ENCODE data around the gene CDK14. TPM values are rescaled to one million over a fixed set of nuclear protein-coding genes. Genes with fewer than 3 reads are reported as not detected.

CDK14 gene
- total RNA-seq, 1 experiment from 2014 or later = 39.1 TPM

- Histone ChIP-seq H3K4me2 (no peak overlapping the region), H3K9me2 (ENCODE audit: insufficient read depth) (no peaks in the 10 kb centered on the region), H3K36me3 (ENCODE audit: low read depth) (no peaks in the 10 kb centered on the region), H3K4me1 (replicated peaks; ENCODE audit: insufficient read depth) (no peaks in the 10 kb centered on the region), H3K27me3 (ENCODE audit: insufficient read depth, low read depth) (no peaks in the 10 kb centered on the region), H4K20me1 (ENCODE audit: insufficient read depth) (no peaks in the 10 kb centered on the region), H3K9me3 (ENCODE audit: insufficient read depth, low read depth) (no peaks in the 10 kb centered on the region), H3K27ac (no peak overlapping the region), H2AFZ (no peak overlapping the region), H3K79me2 (ENCODE audit: low read depth) (no peaks in the 10 kb centered on the region), H3K4me3 (no peak overlapping the region), H3F3A (ENCODE audit: insufficient read depth, low read depth) (no peaks in the 10 kb centered on the region)
- DNase-seq = no peak
- TF ChIP-seq EZH2 (IDR thresholded peaks at IDR 0.05; ENCODE audit: low read depth) (no peak), CTCF (conservative IDR thresholded peaks at IDR 0.05) (no peak)
- ChIA-PET POLR2A (ENCODE audit: unreplicated experiment) (no interaction called here), CTCF (no interaction called here)
- BruUV-seq (replicated peaks) = no TSS peak
- intact Hi-C loops (cut with micrococcal nuclease; ENCODE audit: unreplicated experiment) = no loop called here
Measured at GRCh38 chr7:90719155-90719554, 123.0 kb downstream of the CDK14 start.

- no peak for DNase-seq
- no TSS peak for BruUV-seq (replicated peaks)
- no peaks in the 10 kb centered on the region for H3K27me3 ChIP-seq (ENCODE audit: insufficient read depth, low read depth)
- intact Hi-C loops (cut with micrococcal nuclease; ENCODE audit: unreplicated experiment) = no loop called here
- no peak overlapping the region for H3K4me2 ChIP-seq
- no peak overlapping the region for H2AFZ ChIP-seq
- no peaks in the 10 kb centered on the region for H3K79me2 ChIP-seq (ENCODE audit: low read depth)
- no peaks in the 10 kb centered on the region for H3K9me3 ChIP-seq (ENCODE audit: insufficient read depth, low read depth)
- ChIA-PET POLR2A (ENCODE audit: unreplicated experiment) (no interaction called here), CTCF (no interaction called here)
- no peaks in the 10 kb centered on the region for H4K20me1 ChIP-seq (ENCODE audit: insufficient read depth)
- TF ChIP-seq EZH2 (IDR thresholded peaks at IDR 0.05; ENCODE audit: low read depth) = no peak
- TF ChIP-seq CTCF (conservative IDR thresholded peaks at IDR 0.05) = no peak
- H3K4me1 ChIP-seq (replicated peaks; ENCODE audit: insufficient read depth) = no peaks in the 10 kb centered on the region
- H3K27ac ChIP-seq = no peak overlapping the region
- no peaks in the 10 kb centered on the region for H3K36me3 ChIP-seq (ENCODE audit: low read depth)
- no peaks in the 10 kb centered on the region for H3K9me2 ChIP-seq (ENCODE audit: insufficient read depth)
- H3F3A ChIP-seq (ENCODE audit: insufficient read depth, low read depth) = no peaks in the 10 kb centered on the region
- H3K4me3 ChIP-seq = no peak overlapping the region
Measured at GRCh38 chr7:90720984-90721760, 125.1 kb downstream of the CDK14 start.

- no peak for DNase-seq
- TF ChIP-seq CTCF (conservative IDR thresholded peaks at IDR 0.05) (no peak), EZH2 (IDR thresholded peaks at IDR 0.05; ENCODE audit: low read depth) (no peak)
- H2AFZ ChIP-seq = no peak overlapping the region
- no peaks in the 10 kb centered on the region for H4K20me1 ChIP-seq (ENCODE audit: insufficient read depth)
- intact Hi-C loops (cut with micrococcal nuclease; ENCODE audit: unreplicated experiment) = no loop called here
- no peaks in the 10 kb centered on the region for H3K9me3 ChIP-seq (ENCODE audit: insufficient read depth, low read depth)
- no TSS peak for BruUV-seq (replicated peaks)
- ChIA-PET POLR2A (ENCODE audit: unreplicated experiment) (no interaction called here), CTCF (no interaction called here)
- no peaks in the 10 kb centered on the region for H3K4me1 ChIP-seq (replicated peaks; ENCODE audit: insufficient read depth)
- no peak overlapping the region for H3K27ac ChIP-seq
- H3K27me3 ChIP-seq (ENCODE audit: insufficient read depth, low read depth) = no peaks in the 10 kb centered on the region
- no peaks in the 10 kb centered on the region for H3K79me2 ChIP-seq (ENCODE audit: low read depth)
- H3K4me2 ChIP-seq = no peak overlapping the region
- H3K36me3 ChIP-seq (ENCODE audit: low read depth) = no peaks in the 10 kb centered on the region
- no peak overlapping the region for H3K4me3 ChIP-seq
- no peaks in the 10 kb centered on the region for H3F3A ChIP-seq (ENCODE audit: insufficient read depth, low read depth)
- H3K9me2 ChIP-seq (ENCODE audit: insufficient read depth) = no peaks in the 10 kb centered on the region
Measured at GRCh38 chr7:90721869-90722431, 125.8 kb downstream of the CDK14 start.
